Gastroesophageal sphincter (tissue), 3 donors: Measurements from ENCODE around the gene NAGPA.

Source experiments
- EP300 ChIP-seq: sonication (generic); formaldehyde crosslinking; IDR thresholded peaks from one replicate; pipeline ENCODE4 v1.6.1; 2017; ENCODE audit warnings: antibody characterized with exemption, mild to moderate bottlenecking
- TF ChIP-seq, protein P1 (sequence below), 4 experiments: fragments of 200-600 bp in 2 of 4; fragments of 450-650 bp in 2 of 4; sonication (generic) in 1 of 4; IDR thresholded peaks; one replicate each; pipeline ENCODE4 v1.5.1; 2017 to 2019; ENCODE audit warnings: antibody characterized with exemption in 4 of 4, mild to moderate bottlenecking in 2 of 4, moderate library complexity in 2 of 4

DNA sequence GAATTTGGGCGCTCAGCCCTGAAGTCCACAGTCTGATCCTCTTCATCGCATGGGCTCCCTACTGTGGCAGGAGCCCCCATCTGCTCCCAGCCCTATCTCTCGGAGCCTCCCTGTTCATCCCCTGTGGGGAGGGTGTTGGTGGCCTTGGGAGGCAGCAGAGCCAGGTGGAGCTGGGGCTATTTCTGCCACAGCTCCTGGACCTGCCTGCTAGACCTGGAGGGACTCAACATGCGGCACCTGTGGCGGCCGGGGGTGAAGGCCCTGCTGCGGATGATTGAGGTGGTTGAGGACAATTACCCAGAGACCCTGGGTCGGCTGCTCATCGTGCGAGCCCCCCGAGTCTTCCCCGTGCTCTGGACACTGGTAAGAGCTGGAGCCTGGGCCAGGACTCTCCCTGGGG lies 30.5 kb downstream of the NAGPA start:
- TF ChIP-seq, protein P1, sequence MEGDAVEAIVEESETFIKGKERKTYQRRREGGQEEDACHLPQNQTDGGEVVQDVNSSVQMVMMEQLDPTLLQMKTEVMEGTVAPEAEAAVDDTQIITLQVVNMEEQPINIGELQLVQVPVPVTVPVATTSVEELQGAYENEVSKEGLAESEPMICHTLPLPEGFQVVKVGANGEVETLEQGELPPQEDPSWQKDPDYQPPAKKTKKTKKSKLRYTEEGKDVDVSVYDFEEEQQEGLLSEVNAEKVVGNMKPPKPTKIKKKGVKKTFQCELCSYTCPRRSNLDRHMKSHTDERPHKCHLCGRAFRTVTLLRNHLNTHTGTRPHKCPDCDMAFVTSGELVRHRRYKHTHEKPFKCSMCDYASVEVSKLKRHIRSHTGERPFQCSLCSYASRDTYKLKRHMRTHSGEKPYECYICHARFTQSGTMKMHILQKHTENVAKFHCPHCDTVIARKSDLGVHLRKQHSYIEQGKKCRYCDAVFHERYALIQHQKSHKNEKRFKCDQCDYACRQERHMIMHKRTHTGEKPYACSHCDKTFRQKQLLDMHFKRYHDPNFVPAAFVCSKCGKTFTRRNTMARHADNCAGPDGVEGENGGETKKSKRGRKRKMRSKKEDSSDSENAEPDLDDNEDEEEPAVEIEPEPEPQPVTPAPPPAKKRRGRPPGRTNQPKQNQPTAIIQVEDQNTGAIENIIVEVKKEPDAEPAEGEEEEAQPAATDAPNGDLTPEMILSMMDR (IDR thresholded peaks at IDR 0.05): no peak
- no peak for TF ChIP-seq EP300
